WERI-Rb-1 (cell line): ENCODE measurements around the gene HIVEP3.

Experiments
- DNase-seq: peaks from one replicate; pipeline ENCODE4 v3.0.0-alpha.2; 2020
- H3K27ac ChIP-seq: fragments of 250-450 bp; sonication (Bioruptor Pico); 2 replicates; pipeline ENCODE4 v1.5.1; 2020; ENCODE audit warnings: mild to moderate bottlenecking, moderate library complexity
- H3K27me3 ChIP-seq: fragments of 250-450 bp; sonication (Bioruptor Pico); 2 replicates; pipeline ENCODE4 v1.5.1; 2021; ENCODE audit warnings: mild to moderate bottlenecking, low read depth, moderate library complexity; ENCODE audit not compliant: insufficient read depth, severe bottlenecking
- H3K36me3 ChIP-seq: fragments of 250-450 bp; sonication (Bioruptor Pico); 2 replicates; pipeline ENCODE4 v1.5.1; 2020; ENCODE audit warnings: mild to moderate bottlenecking, moderate library complexity
- H3K4me3 ChIP-seq: 2 replicates; pipeline ENCODE4 v1.5.1; 2011; ENCODE audit warnings: low read depth, mild to moderate bottlenecking, control low read depth, low read length
- H3K9me3 ChIP-seq: fragments of 250-450 bp; sonication (Bioruptor Pico); 2 replicates; pipeline ENCODE4 v1.5.1; 2021; ENCODE audit warnings: mild to moderate bottlenecking, moderate library complexity; ENCODE audit not compliant: severe bottlenecking
- TF ChIP-seq, protein P1 (sequence below): IDR thresholded peaks from 2 replicates; pipeline ENCODE4 v1.5.1; 2011; ENCODE audit warnings: low read depth, mild to moderate bottlenecking, control low read depth, inconsistent platforms, low read length

The HIVEP3 gene

DNA sequence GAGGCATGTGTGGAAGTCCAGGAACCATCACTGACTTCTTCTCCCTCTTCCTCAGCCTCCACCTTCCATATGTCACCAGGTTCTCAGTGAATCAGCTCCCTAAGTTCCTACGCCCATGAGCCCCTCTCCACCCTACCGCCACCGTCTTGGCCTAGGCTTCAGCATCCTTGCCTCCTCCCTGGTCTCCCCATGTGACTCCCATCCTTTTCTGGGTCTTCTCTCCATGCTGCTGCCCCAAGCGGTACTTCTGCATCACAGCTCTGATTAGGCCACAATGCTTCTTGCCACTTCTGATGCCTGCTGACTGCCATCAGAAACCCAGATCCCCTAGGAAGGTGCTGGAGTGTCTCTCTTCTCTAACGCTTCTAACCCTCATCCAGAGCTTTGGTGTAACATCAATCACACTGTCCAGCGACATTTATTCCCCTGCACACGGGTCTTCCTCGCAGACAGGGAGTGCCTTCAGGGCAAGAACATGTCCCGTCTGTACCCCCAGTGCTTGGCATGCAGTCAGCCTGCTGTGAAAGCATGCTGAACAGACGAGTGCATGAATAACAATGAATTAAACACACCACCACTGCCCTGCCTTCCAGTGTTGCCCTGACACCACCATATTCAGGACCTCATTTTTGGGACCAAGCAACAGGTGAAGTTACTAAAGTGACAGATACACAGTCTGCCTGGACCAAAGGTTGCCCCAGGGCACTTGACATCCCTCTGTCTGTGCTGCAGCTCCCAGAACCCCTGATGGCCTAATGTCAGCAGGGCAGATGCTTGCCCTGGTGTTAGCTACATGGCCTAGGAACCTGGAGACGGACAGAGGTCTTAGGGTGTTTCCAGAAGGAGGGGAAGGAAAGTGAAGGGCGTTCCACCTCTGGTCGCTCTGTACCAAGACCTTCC, 275.6 kb downstream of the HIVEP3 start:
- Histone ChIP-seq H3K27me3 (no peaks in the 10 kb centered on the region), H3K4me3 (no peak overlapping the region), H3K36me3 (no peaks in the 10 kb centered on the region), H3K9me3 (no peaks in the 10 kb centered on the region), H3K27ac (no peak overlapping the region)
- TF ChIP-seq, protein P1, sequence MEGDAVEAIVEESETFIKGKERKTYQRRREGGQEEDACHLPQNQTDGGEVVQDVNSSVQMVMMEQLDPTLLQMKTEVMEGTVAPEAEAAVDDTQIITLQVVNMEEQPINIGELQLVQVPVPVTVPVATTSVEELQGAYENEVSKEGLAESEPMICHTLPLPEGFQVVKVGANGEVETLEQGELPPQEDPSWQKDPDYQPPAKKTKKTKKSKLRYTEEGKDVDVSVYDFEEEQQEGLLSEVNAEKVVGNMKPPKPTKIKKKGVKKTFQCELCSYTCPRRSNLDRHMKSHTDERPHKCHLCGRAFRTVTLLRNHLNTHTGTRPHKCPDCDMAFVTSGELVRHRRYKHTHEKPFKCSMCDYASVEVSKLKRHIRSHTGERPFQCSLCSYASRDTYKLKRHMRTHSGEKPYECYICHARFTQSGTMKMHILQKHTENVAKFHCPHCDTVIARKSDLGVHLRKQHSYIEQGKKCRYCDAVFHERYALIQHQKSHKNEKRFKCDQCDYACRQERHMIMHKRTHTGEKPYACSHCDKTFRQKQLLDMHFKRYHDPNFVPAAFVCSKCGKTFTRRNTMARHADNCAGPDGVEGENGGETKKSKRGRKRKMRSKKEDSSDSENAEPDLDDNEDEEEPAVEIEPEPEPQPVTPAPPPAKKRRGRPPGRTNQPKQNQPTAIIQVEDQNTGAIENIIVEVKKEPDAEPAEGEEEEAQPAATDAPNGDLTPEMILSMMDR: no peak
- no peak for DNase-seq

DNA sequence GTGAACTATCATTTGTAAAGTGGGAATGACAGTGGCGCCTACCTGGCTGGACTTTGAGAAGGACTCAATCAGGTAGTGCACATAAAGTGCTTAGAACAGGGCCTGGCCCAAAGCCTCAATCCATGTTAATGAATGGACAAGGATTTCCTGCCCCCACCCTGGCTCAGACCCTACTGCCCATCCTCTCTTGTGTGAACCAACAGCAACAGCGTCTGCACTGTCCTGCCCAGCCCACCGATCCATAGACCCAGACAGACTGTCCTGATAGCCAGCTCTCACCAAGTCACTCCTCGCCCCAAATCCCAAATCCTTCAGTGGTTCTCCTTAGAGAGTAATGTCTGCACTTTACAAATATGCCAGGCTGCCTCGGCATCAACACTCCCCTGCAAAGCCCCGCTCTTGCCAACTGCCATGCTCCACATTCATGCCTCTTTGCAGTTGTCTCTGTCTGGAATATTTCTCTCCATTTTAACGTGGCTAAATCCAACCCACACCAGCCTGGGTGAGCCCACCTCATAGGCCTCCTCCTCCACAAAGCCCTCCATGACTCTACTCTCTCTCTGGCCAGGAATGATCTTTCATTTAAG, 276.7 kb downstream of the HIVEP3 start:
- no peaks in the 10 kb centered on the region for H3K9me3 ChIP-seq
- no peak overlapping the region for H3K4me3 ChIP-seq
- no peak for DNase-seq
- TF ChIP-seq, protein P1: no peak
- no peaks in the 10 kb centered on the region for H3K36me3 ChIP-seq
- H3K27me3 ChIP-seq: no peaks in the 10 kb centered on the region
- H3K27ac ChIP-seq: no peak overlapping the region

DNA sequence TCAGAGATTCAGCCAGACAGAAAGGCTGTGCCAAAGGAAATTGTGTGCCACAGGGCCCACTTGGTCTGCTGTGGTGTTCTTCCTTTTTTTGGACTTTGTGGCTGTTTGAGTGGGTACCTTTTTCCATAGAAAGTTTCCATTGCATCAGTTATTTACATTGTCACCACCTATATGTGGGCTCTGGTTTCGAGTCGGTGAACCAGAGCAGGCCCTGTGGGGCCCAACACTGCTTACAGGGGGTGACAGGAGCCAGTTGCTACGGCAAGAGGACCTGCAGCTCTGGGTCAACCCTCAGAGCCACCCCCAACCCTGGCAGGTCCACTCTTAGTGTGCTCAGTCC, 277.3 kb downstream of the HIVEP3 start:
- Histone ChIP-seq H3K27me3 (no peaks in the 10 kb centered on the region), H3K4me3 (no peak overlapping the region), H3K9me3 (no peaks in the 10 kb centered on the region), H3K27ac (no peak overlapping the region), H3K36me3 (no peaks in the 10 kb centered on the region)
- TF ChIP-seq, protein P1: no peak
- no peak for DNase-seq

DNA sequence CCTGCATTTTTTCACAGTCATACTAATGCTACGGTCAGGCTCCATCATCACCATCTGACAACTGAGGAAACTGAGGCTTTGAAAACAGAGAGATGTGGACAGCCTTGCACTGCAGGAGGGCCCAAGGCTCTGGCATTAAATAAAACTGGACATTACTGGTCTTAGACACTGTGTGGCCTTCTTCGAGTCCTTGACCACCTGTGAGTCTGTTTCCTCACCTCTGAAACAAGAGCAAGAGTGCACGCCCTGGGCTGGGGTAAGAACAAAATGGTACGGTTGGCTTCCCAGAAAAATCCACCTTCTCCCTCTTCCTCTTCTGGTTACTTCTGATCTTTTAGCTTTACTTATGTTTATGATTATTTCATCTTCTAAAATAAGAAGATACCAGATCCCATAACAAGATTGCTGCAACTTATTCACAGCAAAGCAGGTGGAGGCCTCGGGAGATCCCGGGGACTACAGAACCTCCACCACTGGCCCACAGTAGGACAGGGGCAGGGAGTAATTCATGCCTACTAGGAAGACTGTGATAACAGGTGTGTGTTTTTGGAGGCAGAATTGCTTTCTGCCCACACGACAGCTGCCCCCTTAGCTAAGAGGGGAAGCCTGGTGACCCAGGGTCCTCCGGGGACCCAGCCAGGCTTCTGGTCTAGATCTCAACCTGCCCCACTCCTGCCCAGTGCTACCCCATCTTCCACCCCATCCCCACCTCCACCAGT, 277.8 kb downstream of the HIVEP3 start:
- Histone ChIP-seq H3K4me3 (no peak overlapping the region), H3K36me3 (no peaks in the 10 kb centered on the region), H3K27ac (no peak overlapping the region), H3K9me3 (no peaks in the 10 kb centered on the region), H3K27me3 (no peaks in the 10 kb centered on the region)
- DNase-seq: no peak
- TF ChIP-seq, protein P1: no peak

DNA sequence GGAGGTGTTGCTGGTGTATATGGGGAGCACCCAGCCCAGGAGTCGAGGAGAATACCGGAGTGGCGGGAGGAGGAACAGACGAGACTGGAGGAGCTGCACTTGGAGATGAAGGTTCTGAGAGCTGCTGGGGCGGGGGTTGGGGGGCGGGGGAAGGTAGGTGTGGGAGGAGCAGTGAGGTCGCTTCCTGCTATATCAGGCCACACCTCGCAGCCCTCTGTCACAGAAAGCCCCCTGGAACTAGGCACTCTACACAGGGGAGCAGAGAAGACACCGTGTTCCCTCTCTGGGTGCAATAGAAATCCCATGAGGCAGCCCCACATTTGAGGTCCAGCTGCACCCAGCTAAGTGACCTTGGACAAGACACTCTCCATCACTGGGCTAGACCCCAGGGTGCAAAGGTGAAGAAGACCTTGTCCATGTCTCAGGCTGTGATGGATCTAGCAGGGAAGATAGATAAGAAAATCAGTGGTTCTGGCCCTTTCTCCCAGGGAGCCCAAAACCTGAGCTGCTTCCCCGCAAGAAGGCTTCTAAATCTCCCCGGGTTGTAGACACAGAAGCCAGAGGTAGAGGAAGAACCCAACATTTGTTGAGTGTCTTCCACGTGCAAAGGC, 278.5 kb downstream of the HIVEP3 start:
- Histone ChIP-seq H3K4me3 (no peak overlapping the region), H3K9me3 (no peaks in the 10 kb centered on the region), H3K27ac (no peak overlapping the region), H3K27me3 (no peaks in the 10 kb centered on the region), H3K36me3 (no peaks in the 10 kb centered on the region)
- TF ChIP-seq, protein P1: no peak
- DNase-seq: no peak
